ENCODE results near the gene LIAS.

- TF ChIP-seq ZNF580 (tag by site-specific recombination; IDR thresholded peaks at IDR 0.05) = no peak
- TF ChIP-seq SCRT1 (tag by site-specific recombination; IDR thresholded peaks at IDR 0.05; ENCODE audit: borderline replicate concordance) = no peak
- TF ChIP-seq ZBTB1 (tag by site-specific recombination; IDR thresholded peaks at IDR 0.05) = no peak
- no peak for TF ChIP-seq ZNF266 (tag by site-specific recombination; IDR thresholded peaks at IDR 0.05; ENCODE audit: low read depth)
- no peak for TF ChIP-seq CTCF (tag by site-specific recombination; IDR thresholded peaks at IDR 0.05)
- TF ChIP-seq ATF2 (tag by site-specific recombination; IDR thresholded peaks at IDR 0.05; ENCODE audit: low read depth) = no peak
- no peak for TF ChIP-seq ZNF133 (tag by site-specific recombination; IDR thresholded peaks at IDR 0.05)
- TF ChIP-seq ZNF24 (tag by site-specific recombination; IDR thresholded peaks at IDR 0.05) = no peak
- TF ChIP-seq ZNF184 (tag by site-specific recombination; IDR thresholded peaks at IDR 0.05) = no peak
Observed at GRCh38 chr4:39452860-39453587, 5.8 kb upstream of the LIAS start.
